Spleen (tissue), 11 donors: ENCODE measurements around the gene ELP5. TPM values are rescaled to one million over a fixed set of nuclear protein-coding genes. Genes with fewer than 3 reads are reported as not detected.

Experiments
- DNase-seq: peaks from one replicate; pipeline ENCODE4 v3.0.0-alpha.2; 2020
- H3K27ac ChIP-seq, 8 donors: fragments of 200-600 bp; sonication (generic) in 7 of 8; 1 replicate in 4 of 8; 2 replicates in 4 of 8; pipeline versions ENCODE4 v1.5.0 to v1.8.0; 2016 to 2021; ENCODE audit warnings: inconsistent platforms in 4 of 8, mild to moderate bottlenecking in 4 of 8, moderate library complexity in 1 of 8
- H3K27me3 ChIP-seq, 7 donors: fragments of 200-600 bp; sonication (generic) in 6 of 7; replicated peaks in 1 of 7; 1 replicate in 4 of 7; 2 replicates in 3 of 7; pipeline versions ENCODE4 v1.5.0 to v1.8.0; 2016 to 2021; ENCODE audit warnings: inconsistent platforms in 3 of 7, mild to moderate bottlenecking in 1 of 7
- H3K36me3 ChIP-seq, 6 donors: fragments of 200-600 bp; sonication (generic) in 5 of 6; 1 replicate in 4 of 6; 2 replicates in 2 of 6; pipeline versions ENCODE4 v1.5.0 to v1.8.0; 2016 to 2021; ENCODE audit warnings: inconsistent platforms in 2 of 6
- H3K4me1 ChIP-seq, 6 donors: fragments of 200-600 bp; sonication (generic) in 5 of 6; 1 replicate in 3 of 6; 2 replicates in 3 of 6; pipeline versions ENCODE4 v1.5.0 to v1.8.0; 2016 to 2021; ENCODE audit warnings: inconsistent platforms in 3 of 6
- H3K4me3 ChIP-seq, 8 donors: fragments of 200-600 bp; sonication (generic) in 7 of 8; 1 replicate in 4 of 8; 2 replicates in 4 of 8; pipeline versions ENCODE4 v1.5.0 to v1.8.0; 2016 to 2021; ENCODE audit warnings: inconsistent platforms in 4 of 8, mild to moderate bottlenecking in 4 of 8, moderate library complexity in 2 of 8
- H3K9me3 ChIP-seq, 8 donors: fragments of 200-600 bp; sonication (generic) in 7 of 8; 1 replicate in 4 of 8; 2 replicates in 4 of 8; pipeline versions ENCODE4 v1.5.0 to v1.8.0; 2016 to 2021; ENCODE audit warnings: inconsistent platforms in 4 of 8
- CTCF ChIP-seq, 11 experiments: fragments of 200-600 bp in 7 of 11; fragments of 450-650 bp in 4 of 11; sonication (generic) in 4 of 11; IDR thresholded peaks in 8 of 11; conservative IDR thresholded peaks in 3 of 11; 1 replicate in 7 of 11; 2 replicates in 4 of 11; pipeline versions ENCODE4 v1.4.0 to v1.8.0; 2016 to 2021; ENCODE audit warnings: antibody characterized with exemption in 11 of 11, inconsistent platforms in 4 of 11, mild to moderate bottlenecking in 1 of 11
- POLR2A ChIP-seq, 3 donors: fragments of 450-650 bp; IDR thresholded peaks; one replicate each; pipeline ENCODE4 v1.5.1; 2017; ENCODE audit warnings: antibody characterized with exemption in 3 of 3, mild to moderate bottlenecking in 1 of 3
- POLR2AphosphoS5 ChIP-seq, 3 donors: sonication (generic); formaldehyde crosslinking; IDR thresholded peaks; one replicate each; pipeline ENCODE4 v1.5.1; 2017; ENCODE audit warnings: antibody characterized with exemption in 3 of 3
- WGBS, 5 donors: extraction: QIAGEN DNeasy Blood & Tissue Kit in 3 of 5; methylation state at CpG; one replicate each; pipeline versions ENCODE4 v1.1.5 to v1.1.7; 2013 to 2018; 5-methylcytosine and 5-hydroxymethylcytosine counted together
- intact Hi-C: fragments of 100-400 bp; cut with DNase I; formaldehyde crosslinking; loops from one replicate; pipeline ENCODE4 v1.15.0; 2023; ENCODE audit warnings: low total_unique reads
- polyA plus RNA-seq, 3 donors: library from polyadenylated mRNA; stranded (reverse); fragments of 200-250 nt; gene quantifications; one replicate each; pipeline ENCODE4 v1.2.1, GENCODE V29; 2013
- total RNA-seq, 7 donors: library from RNA; depleted of rRNA in 3 of 7; stranded (reverse); fragments of >200 nt in 3 of 7; fragmentation: NEBNext Ultra II Directional in 4 of 7; extraction: Animal tissue kit (Norgen Biotek cat#: 25700) in 4 of 7; gene quantifications; one replicate each; pipeline versions ENCODE4 v1.1.0 to v1.2.1, GENCODE V29; 2016 to 2021
- donor health status: healthy with polysubstance abuse.
- donor health status: DM: no; HTN: no; CAD: no; lungs with moderate emphysema.
- donor health status: DM: no; HTN: no; CAD: no.
- donor health status: Bipolar disorder and iron deficiency.
- donor health status: healthy.
- donor health status: DM: no; HTN: no; CAD: no.
- donor health status: DM: yes; HTN: yes; CAD: no.

The ELP5 gene
- total and polyA plus RNA-seq, 10 donors: 22.1 to 40.3 (median 36.7) TPM

- Histone ChIP-seq H3K9me3 (no peaks in the 10 kb centered on the region), H3K27ac (peak within 1 kb of the TSS; percentile 69 to 94 (median 88)), H3K4me3 (peak within 1 kb of the TSS; percentile 67 to 97 (median 82)), H3K27me3 (no peaks in the 10 kb centered on the region), H3K4me1 (peaks cover 12 to 68% (median 57%) of the 10 kb centered on the region in 6 donors), H3K36me3 (peaks cover 0 to 39% (median 29%) of the 10 kb centered on the region in 6 donors)
- peak; percentile 95 to 98 (median 97) for TF ChIP-seq POLR2AphosphoS5 (IDR thresholded peaks at IDR 0.05)
- peak; percentile 5 to 80 (median 50) for TF ChIP-seq POLR2A (IDR thresholded peaks at IDR 0.05)
- peak in 1 of 11 experiments; percentile 41 for TF ChIP-seq CTCF (IDR thresholded peaks at IDR 0.05 in 8 of 11, conservative IDR thresholded peaks at IDR 0.05 in 3 of 11)
- WGBS, 5 donors: 0 to 1% (median 0%) methylated on average over 43 to 72 of the region's 72 CpGs
- intact Hi-C loops: no loop called here
- peak; percentile 99 for DNase-seq
Measured at GRCh38 chr17:7234083-7234951, 17.7 kb upstream of the ELP5 start, which contains the start of gene DVL2. DVL2 (minus strand) TSS chr17:7234517; CDS start chr17:7234262, 255 bp downstream.

GRCh38 chr17:7235693-7236665, 16.0 kb upstream of the ELP5 start:
- H3K4me1 ChIP-seq: peaks cover 25 to 80% (median 69%) of the 10 kb centered on the region in 6 donors
- 82 to 92% (median 87%) methylated on average over 20 to 22 of the region's 22 CpGs for WGBS, 5 donors
- H3K27ac ChIP-seq: peak overlapping the region in 4 of 8 donors; percentile 81 to 99 (median 94)
- peaks cover 0 to 37% (median 27%) of the 10 kb centered on the region in 6 donors for H3K36me3 ChIP-seq
- peak; percentile 75 for DNase-seq
- no peaks in the 10 kb centered on the region for H3K9me3 ChIP-seq
- intact Hi-C loops: no loop called here
- H3K4me3 ChIP-seq: no peak overlapping the region
- TF ChIP-seq POLR2AphosphoS5 (IDR thresholded peaks at IDR 0.05) (peak; percentile 23 to 44 (median 24)), POLR2A (IDR thresholded peaks at IDR 0.05) (no peak)
- no peaks in the 10 kb centered on the region for H3K27me3 ChIP-seq

GRCh38 chr17:7236808-7237207, 15.2 kb upstream of the ELP5 start:
- Histone ChIP-seq H3K27me3 (no peaks in the 10 kb centered on the region), H3K27ac (peak overlapping the region in 7 of 8 donors; percentile 63 to 99 (median 96)), H3K9me3 (no peaks in the 10 kb centered on the region), H3K4me1 (peaks cover 31 to 80% (median 72%) of the 10 kb centered on the region in 6 donors), H3K4me3 (peak overlapping the region in 1 of 8 donors; percentile 99), H3K36me3 (peaks cover 0 to 42% (median 30%) of the 10 kb centered on the region in 6 donors)
- intact Hi-C loops: no loop called here
- WGBS, 5 donors: 87 to 96% (median 88%) methylated on average over 6 of the region's 6 CpGs
- no peak for TF ChIP-seq POLR2A (IDR thresholded peaks at IDR 0.05)
- no peak for TF ChIP-seq CTCF (IDR thresholded peaks at IDR 0.05 in 8 of 11, conservative IDR thresholded peaks at IDR 0.05 in 3 of 11)
- no peak for TF ChIP-seq POLR2AphosphoS5 (IDR thresholded peaks at IDR 0.05)
- DNase-seq: peak; percentile 78

- Histone ChIP-seq H3K27me3 (no peaks in the 10 kb centered on the region), H3K4me1 (peaks cover 31 to 76% (median 67%) of the 10 kb centered on the region in 6 donors), H3K27ac (peak overlapping the region; percentile 63 to 99 (median 96)), H3K4me3 (peak overlapping the region; percentile 88 to 99 (median 96)), H3K9me3 (no peaks in the 10 kb centered on the region), H3K36me3 (peaks cover 0 to 42% (median 30%) of the 10 kb centered on the region in 6 donors)
- no peak for DNase-seq
- TF ChIP-seq CTCF (IDR thresholded peaks at IDR 0.05 in 8 of 11, conservative IDR thresholded peaks at IDR 0.05 in 3 of 11): no peak
- no peak for TF ChIP-seq POLR2A (IDR thresholded peaks at IDR 0.05)
- TF ChIP-seq POLR2AphosphoS5 (IDR thresholded peaks at IDR 0.05): no peak
- WGBS, 5 donors: 25 to 39% (median 28%) methylated on average over 4 to 6 of the region's 6 CpGs
- intact Hi-C loops: no loop called here
Measured at GRCh38 chr17:7237266-7237760, 14.7 kb upstream of the ELP5 start.
